ENCODE results near the gene USP10. TPM values are rescaled to one million over a fixed set of nuclear protein-coding genes. Genes with fewer than 3 reads are reported as not detected.

The USP10 gene
- polyA plus RNA-seq, 3 donors = 38.7 to 115 (median 90.9) TPM

DNA sequence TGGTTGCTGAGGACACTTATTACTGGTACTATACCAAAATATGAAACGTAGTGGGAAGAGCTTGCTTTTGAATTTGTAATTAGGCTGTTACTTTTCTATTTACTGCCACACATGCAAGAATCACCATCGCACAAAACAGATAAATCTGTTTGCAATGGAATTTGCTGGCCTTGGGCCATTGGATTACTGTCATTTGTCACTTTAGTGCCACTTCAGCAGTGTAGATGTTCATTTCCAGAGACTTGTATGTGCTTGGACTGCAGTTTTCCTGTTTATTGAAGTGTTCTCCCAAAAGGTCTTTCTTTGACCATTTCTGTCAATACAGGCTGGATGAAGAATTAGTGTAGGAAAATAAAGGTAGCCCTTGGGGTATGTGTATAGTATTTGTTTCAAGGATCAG is 4.5 kb downstream of the USP10 start:
- no peak for DNase-seq
- no peaks in the 10 kb centered on the region for H3K9me3 Mint-ChIP-seq
- Histone ChIP-seq H3K36me3 (replicated peaks in 1 of 2; ENCODE audit: control insufficient read depth in 1 of 2, insufficient read depth in 2 of 2, low read length in 2 of 2) (peaks cover 0 to 6% of the 10 kb centered on the region in 2 donors), H3K9ac (ENCODE audit: insufficient read depth, low read length, poor library complexity, severe bottlenecking) (no peak overlapping the region), H2AFZ (ENCODE audit: insufficient read depth, low read depth, low read length, poor library complexity, severe bottlenecking) (no peak overlapping the region), H3K4me1 (ENCODE audit: control insufficient read depth in 1 of 2, insufficient read depth in 2 of 2, low read length in 2 of 2) (peaks cover 14 to 43% of the 10 kb centered on the region in 2 donors), H4K20me1 (ENCODE audit: insufficient read depth, low read length) (peaks cover 88% of the 10 kb centered on the region), H3K79me2 (ENCODE audit: insufficient read depth, low read length) (peaks cover 97% of the 10 kb centered on the region), H3K27me3 (ENCODE audit: control insufficient read depth in 2 of 2, insufficient read depth in 2 of 2, low read length in 2 of 2) (no peaks in the 10 kb centered on the region), H3K27ac (ENCODE audit: low read depth in 1 of 2, low read length in 2 of 2) (no peak overlapping the region), H3K4me2 (replicated peaks; ENCODE audit: extremely low read depth, low read length, poor library complexity, severe bottlenecking) (no peak overlapping the region), H3K9me3 (replicated peaks in 1 of 2; ENCODE audit: control insufficient read depth in 1 of 2, insufficient read depth in 1 of 2, low read length in 2 of 2) (no peaks in the 10 kb centered on the region), H3K4me3 (replicated peaks in 1 of 3; ENCODE audit: low read depth in 2 of 3, low read length in 3 of 3) (no peak overlapping the region)
- TF ChIP-seq, protein P1, sequence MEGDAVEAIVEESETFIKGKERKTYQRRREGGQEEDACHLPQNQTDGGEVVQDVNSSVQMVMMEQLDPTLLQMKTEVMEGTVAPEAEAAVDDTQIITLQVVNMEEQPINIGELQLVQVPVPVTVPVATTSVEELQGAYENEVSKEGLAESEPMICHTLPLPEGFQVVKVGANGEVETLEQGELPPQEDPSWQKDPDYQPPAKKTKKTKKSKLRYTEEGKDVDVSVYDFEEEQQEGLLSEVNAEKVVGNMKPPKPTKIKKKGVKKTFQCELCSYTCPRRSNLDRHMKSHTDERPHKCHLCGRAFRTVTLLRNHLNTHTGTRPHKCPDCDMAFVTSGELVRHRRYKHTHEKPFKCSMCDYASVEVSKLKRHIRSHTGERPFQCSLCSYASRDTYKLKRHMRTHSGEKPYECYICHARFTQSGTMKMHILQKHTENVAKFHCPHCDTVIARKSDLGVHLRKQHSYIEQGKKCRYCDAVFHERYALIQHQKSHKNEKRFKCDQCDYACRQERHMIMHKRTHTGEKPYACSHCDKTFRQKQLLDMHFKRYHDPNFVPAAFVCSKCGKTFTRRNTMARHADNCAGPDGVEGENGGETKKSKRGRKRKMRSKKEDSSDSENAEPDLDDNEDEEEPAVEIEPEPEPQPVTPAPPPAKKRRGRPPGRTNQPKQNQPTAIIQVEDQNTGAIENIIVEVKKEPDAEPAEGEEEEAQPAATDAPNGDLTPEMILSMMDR (IDR thresholded peaks at IDR 0.05) = no peak
- no peak overlapping the region for H3K4me3 Mint-ChIP-seq
- no CpG with 5 or more reads among the region's 2 CpGs for WGBS (ENCODE audit: insufficient coverage)
- H3K36me3 Mint-ChIP-seq = peaks cover 13 to 20% of the 10 kb centered on the region in 2 donors
- intact Hi-C loops (cut with micrococcal nuclease) = no loop called here
- H3K4me1 Mint-ChIP-seq = peaks cover 62% of the 10 kb centered on the region
- no peaks in the 10 kb centered on the region for H3K27me3 Mint-ChIP-seq (ENCODE audit: low read depth in 3 of 3)
- peak overlapping the region in 2 of 7 donors; percentile 35 to 69 for H3K27ac Mint-ChIP-seq

DNA sequence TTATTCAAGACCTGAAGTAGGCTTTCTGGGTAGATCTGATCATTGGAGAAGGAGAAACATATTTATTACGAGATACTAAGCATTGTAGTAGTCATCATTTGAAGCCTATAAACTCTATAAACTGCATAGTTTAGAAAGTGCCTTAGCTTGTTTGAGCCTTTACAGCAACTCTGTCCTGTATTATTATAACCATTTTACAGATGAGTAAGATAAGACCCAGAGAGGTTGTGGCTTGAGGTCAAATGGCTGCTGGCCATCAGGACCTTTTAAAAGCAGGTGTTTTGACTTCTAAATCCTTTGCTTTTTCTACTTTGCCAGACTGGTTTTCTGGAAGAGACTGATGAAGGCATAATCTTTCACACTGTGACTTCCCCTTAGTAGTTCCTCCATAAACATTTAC is 7.1 kb downstream of the USP10 start:
- Histone ChIP-seq H3K4me1 (ENCODE audit: control insufficient read depth in 1 of 2, insufficient read depth in 2 of 2, low read length in 2 of 2) (peaks cover 8 to 30% of the 10 kb centered on the region in 2 donors), H2AFZ (ENCODE audit: insufficient read depth, low read depth, low read length, poor library complexity, severe bottlenecking) (no peak overlapping the region), H3K36me3 (replicated peaks in 1 of 2; ENCODE audit: control insufficient read depth in 1 of 2, insufficient read depth in 2 of 2, low read length in 2 of 2) (peaks cover 0 to 13% of the 10 kb centered on the region in 2 donors), H3K27ac (ENCODE audit: low read depth in 1 of 2, low read length in 2 of 2) (peak overlapping the region in 1 of 2 donors; percentile 45), H3K4me3 (replicated peaks in 1 of 3; ENCODE audit: low read depth in 2 of 3, low read length in 3 of 3) (no peak overlapping the region), H3K27me3 (ENCODE audit: control insufficient read depth in 2 of 2, insufficient read depth in 2 of 2, low read length in 2 of 2) (no peaks in the 10 kb centered on the region), H3K9me3 (replicated peaks in 1 of 2; ENCODE audit: control insufficient read depth in 1 of 2, insufficient read depth in 1 of 2, low read length in 2 of 2) (no peaks in the 10 kb centered on the region), H4K20me1 (ENCODE audit: insufficient read depth, low read length) (peaks cover 99% of the 10 kb centered on the region), H3K4me2 (replicated peaks; ENCODE audit: extremely low read depth, low read length, poor library complexity, severe bottlenecking) (peak overlapping the region; percentile 7), H3K79me2 (ENCODE audit: insufficient read depth, low read length) (peaks cover 98% of the 10 kb centered on the region), H3K9ac (ENCODE audit: insufficient read depth, low read length, poor library complexity, severe bottlenecking) (no peak overlapping the region)
- TF ChIP-seq, protein P1 (IDR thresholded peaks at IDR 0.05) = no peak
- Mint-ChIP-seq H3K27ac (no peak overlapping the region), H3K4me3 (no peak overlapping the region), H3K36me3 (peaks cover 23 to 40% of the 10 kb centered on the region in 2 donors), H3K4me1 (peaks cover 66% of the 10 kb centered on the region), H3K27me3 (ENCODE audit: low read depth in 3 of 3) (no peaks in the 10 kb centered on the region), H3K9me3 (no peaks in the 10 kb centered on the region)
- no peak for DNase-seq
- intact Hi-C loops (cut with micrococcal nuclease) = no loop called here
- WGBS (ENCODE audit: insufficient coverage) = no CpG with 5 or more reads among the region's 1 CpG
